HG02973 (cell line): ENCODE measurements around the gene PKD1.
"Not testable (repeated sequence)": the region's sequence is repeated elsewhere in the genome, so short reads cannot be mapped to it uniquely, and the experiment has no call there.

ENCODE experiments used
- ATAC-seq: cut with Tn5 transposase; IDR thresholded peaks from one replicate; pipeline ENCODE4 v1.9.1; 2021; ENCODE audit warnings: moderate library complexity; ENCODE audit not compliant: unreplicated experiment

PKD1 gene

DNA sequence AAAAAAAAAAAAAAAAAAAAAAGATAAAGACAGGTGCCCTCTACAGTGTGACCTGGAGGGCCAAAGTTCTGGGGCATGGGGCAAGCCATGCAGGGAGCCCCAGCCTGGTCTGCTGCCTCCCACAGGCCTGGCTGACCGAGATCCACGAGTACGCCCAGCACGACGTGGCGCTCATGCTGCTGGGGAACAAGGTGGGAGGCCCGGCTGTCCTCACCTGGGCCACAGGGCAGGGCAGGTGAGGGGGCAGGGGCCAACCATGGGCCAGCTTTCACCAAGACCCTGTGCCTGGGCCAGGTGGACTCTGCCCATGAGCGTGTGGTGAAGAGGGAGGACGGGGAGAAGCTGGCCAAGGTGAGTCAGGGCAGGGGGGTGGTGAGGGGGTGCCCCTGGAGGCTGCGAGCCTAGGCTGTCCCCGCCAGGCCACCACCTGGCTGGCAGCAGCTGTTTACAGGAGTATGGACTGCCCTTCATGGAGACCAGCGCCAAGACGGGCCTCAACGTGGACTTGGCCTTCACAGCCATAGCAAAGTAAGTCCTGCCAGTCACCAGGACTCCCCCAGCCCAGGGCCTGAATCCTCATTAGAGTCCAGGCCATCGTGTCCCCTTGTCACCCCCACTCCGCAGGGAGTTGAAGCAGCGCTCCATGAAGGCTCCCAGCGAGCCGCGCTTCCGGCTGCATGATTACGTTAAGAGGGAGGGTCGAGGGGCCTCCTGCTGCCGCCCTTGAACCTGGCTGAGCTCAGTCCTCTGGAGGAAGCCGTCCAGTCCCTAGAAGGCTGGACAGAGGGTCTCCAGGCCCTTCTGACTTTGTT is 17.2 kb upstream of the PKD1 start:
- ATAC-seq, result no peak

DNA sequence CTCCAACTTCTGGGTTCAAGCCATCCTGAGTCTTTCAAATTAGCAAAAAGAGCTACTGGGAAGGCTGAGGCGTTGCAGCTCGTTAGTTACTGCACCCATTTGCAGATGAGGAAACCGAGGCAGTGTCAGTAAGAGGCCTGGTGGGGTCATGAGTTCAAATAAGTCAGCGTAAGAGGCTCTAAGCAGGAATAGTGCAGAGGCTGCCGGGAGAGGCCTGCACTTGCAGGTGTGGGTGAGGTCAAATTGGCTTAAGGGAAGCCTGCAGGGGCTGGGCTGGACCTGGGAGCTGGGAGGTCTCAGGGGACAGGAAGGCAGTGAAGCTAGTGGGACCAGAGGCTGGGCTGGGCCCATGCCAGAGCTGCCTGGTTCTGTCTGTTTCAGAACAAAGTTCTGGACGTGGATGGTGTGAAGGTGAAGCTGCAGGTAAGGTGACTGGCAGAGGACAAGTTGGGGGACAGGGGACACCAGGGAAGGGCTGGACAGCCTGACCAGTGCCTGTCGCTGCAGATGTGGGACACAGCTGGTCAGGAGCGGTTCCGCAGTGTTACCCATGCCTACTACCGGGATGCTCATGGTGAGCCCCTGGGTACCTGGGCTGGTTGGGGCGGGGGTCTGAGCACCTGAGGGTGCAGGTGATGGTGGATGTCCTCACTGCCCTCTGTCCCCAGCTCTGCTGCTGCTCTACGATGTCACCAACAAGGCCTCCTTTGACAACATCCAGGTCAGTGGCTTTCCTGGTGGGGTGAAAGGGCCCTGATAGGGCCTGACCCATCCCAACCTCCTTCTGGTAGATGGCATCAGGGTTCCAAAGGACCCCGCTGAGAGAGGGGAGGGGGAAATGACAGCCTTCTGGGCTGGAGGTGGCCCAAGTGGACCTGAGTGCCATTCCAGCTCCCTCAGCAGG is 15.7 kb upstream of the PKD1 start:
- no peak for ATAC-seq

DNA sequence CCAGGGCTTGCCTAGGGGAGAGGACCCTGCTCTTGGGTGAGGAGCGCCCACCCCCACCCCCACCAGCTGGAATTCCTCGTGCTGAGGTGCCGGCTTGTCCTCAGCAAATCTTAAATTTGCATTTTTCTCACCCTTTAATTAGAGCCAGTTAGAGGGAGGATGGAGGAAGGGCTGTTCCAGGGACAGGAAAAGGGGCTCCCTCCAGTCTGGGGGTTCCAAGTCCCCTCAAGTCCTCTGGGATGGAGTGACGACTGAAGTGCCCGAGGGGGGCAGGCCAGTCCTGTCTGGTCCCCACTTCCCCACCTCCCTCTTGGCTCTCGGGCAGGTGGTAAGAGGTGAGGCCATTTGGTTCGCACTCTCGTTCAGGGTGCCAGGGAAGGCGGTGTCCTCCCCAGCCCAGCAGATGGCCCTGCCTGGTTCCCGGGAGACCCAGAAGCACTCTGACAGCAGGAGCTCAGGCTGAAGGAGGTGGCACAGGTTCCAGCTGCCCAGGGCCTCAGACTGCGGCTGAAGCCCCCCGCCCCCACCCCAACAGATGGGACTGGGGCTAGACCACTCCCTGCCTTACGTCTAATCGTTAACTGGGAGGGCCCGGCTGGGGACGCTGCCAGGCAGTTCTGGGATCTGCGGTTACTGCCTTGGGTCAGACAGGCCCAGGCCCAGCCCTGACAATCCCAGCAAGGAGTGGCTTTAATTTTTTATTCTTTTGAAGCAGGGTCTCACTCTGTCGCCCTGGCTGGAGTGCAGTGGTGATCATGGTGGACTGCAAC is 14.9 kb upstream of the PKD1 start:
- ATAC-seq, result no peak

DNA sequence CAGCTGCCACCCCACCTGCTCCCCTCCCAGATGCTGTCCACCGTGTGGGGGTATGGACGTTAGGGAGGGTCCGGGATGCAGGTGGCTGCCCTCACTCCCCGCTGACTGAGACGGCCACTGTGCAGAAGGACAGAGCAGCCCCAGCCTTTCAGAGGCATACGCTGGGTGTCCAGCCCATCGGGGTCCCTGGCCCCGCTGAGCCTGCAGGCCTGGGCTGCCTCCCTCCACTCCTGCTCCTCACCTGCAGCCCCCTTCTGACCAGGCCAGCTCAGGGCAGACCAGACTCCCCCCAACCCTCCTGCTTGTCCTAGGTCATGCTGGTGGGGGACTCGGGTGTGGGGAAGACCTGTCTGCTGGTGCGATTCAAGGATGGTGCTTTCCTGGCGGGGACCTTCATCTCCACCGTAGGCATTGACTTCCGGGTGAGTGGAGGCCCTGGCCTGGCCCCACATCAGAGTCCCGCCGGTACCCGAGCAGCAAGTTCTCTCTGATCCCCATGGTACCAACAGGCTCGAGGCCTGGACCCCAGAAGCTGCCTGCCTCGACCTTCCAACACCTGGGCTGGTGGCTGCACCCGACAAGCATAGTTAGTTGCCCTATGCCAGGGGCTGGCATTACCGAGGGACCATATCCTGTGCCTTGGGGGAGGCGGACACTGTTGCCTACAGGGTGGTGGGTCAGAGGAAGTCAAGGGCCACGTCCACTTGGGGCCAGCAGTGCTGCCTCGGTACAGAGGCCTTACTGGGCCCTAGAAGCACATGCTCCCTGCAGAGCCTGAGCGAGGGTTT is 14.1 kb upstream of the PKD1 start:
- ATAC-seq, result no peak

DNA sequence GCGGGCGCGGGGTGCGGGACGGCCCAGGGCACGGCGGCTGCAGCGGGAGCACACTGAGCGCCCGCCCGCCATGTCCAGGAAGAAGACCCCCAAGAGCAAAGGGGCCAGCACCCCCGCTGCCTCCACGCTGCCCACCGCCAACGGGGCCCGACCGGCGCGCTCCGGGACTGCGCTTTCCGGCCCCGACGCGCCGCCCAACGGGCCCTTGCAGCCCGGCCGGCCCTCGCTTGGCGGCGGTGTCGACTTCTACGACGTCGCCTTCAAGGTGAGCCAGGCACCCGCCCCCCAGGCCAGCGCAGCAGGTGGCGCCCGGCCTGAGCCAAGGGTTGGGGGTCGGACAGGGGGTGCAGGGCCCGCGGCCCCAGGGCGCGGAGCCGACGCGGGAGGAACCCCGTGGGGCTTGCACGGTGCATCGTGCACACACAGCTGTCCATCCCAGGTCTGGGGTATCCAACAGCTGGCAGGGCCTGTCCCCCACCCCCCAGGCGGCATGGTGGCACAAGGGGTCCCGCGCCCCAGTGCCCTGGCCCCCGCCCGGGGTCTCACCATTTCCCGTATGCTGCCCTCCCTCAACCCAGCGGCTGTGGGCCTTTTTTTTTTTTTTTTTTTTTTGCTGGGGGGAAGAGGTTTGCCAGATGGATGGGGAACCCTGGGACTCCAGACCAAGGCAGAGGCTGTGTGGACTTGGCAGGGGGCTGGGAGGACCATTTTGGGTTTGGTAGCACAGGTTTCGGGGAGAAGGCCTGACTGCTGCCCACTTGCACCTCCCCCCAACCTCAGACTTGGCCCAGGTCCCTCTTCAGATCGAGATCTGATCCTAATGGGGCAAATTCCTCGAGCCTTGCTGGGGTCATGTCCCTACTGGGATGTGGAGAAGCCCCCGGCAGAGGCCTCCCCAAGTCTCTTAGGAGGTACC is 13.3 kb upstream of the PKD1 start:
- no peak for ATAC-seq

DNA sequence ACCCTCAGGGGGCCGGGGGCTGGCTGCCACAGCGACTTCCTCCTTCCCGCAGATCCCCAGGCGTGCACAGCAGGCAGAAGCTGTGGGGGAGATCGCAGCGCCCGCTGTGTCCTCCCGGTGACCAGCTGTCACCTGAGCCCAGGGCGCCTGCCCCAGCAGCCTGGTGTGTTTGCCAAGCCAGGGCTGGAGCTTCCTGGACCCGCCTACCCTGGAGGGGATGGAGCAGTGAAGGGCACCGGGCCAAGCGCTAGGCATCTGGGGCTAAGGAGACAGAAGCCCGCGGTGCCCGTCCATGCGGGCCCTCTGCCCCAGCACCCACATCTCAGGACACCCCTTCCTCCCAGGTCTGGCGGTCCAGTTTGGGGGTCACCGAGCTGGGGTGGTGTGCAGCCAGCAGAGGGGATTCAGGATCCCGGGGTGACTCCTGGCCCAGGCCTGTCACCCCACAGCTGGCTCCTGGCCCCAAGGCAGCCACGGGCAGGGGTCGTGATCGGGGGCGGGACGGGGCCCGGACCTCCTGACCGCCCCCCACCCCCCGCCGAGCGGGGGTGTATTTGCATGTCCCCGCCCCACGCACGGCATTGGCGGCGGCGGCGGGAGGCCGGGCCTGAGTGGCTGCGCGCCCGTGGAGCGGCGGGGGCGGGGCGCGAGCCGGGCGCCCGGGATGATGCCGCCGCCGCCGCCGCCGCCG is 12.4 kb upstream of the PKD1 start, which contains the start of gene RAB26:
Gene RAB26, plus strand, starts transcription at position 645 of the 691 bp plus-strand sequence. CDS start 159 bp downstream, outside the sequence.
- no peak for ATAC-seq

DNA sequence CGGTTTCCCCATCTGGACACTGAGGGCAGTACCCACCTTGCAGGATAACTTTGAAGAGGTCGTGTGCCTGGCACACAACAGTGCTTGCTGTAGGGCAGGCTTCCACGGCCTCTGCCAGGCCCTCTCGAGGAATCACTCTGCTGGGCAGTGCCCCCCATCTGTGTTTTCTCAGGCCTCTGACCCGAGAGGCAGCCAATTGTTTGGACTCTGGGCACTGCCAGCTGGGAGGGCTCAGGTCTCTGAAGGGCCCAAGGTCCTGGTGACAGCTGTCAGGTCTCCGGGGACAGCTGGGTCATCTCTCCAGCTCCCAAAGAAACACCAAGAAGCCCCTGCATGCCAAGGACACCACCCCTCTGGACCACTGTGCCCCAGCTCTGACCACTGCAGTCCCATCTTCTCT is 11.7 kb upstream of the PKD1 start:
- ATAC-seq, result no peak

DNA sequence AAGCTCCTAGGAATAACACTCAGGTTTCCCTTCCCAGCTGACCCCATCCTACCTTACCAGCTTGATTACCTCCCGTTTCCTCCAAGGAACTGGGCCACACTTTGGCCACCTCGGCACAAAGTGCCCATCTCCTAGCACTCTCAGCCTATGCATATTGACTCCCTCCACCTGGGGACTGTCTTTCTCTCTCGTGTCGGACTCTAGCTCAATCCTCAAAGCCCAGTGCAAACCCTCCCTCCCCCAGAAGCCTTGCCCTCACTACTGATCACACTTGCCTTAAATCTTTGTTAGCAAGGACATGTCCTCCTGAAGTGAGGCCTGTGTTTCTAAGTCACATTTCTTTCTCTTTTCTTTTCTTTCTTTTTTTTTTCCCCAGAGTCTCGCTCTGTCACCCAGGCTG is 10.1 kb upstream of the PKD1 start:
- ATAC-seq, result no peak

DNA sequence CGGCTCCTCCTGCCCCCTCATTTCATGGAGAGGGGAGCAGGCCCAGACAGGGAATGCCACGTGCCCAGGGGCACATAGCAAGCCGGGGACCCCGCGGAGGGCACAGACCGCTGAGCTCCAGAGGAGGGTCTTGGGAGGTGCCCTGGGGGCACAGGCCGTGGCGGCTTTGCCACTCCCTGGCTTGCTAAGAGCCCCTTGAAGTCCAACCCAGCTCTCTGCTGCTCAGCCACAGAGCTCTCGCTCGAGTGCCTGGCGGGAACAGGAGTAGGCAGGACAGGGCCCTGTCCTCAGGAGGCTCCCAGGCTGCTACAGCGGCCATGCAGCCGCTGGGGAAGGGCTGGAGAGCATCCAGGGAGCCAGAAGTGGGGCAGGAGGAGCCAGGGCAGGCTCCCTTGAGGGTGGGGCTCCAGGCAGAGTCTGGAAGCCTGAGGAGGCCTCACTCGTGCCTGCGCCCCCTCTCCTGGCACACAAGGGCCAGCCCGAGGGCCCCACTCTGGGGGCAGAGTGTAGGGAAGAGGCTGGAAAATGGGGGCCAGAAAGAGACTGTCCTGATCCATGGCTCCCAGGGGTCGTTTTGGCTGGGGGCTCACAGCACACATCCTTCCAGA is 8.3 kb upstream of the PKD1 start:
- ATAC-seq, result no peak

DNA sequence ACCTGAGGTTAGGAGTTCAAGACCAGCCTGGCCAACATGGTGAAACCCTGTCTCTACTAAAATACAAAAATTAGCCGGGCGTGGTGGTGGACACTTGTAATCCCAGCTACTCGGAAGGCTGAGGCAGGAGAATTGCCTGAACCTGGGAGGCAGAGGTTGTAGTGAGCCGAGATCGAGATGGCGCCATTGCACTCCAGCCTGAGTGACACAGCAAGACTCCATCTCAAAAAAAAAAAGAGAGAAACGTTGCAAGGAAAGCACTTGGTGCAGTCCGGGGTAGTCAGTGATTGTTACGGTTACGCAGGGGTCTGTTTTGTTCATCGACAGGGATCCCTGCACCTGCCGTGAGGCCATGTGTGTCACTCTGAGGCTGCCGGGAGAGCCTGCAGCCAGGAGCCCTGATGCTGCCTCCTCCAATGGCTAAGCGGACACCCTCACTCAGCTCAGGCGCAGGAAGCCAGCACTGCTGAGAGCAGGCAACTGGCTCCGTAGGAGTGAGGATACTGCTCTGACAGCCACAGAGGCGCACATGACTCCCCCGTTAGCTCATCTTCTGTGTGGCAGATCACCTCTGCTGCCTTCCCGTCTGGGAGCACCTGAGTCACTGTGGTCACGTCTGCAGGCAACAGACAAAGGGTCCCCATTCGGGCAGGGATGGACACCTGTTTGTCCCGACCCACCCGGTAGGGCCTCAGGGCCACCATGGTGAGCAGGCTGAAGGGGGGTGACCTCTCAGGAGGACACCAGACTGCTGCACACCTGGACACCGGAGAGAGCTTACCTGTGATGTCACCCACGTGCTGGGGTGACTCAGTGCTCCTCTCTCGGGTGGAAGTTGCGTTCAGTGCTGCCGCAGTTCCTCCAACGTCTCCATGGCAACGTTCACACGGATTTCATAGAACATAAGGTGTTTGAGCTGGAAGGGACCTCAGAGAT is 7.5 kb upstream of the PKD1 start:
- no peak for ATAC-seq

DNA sequence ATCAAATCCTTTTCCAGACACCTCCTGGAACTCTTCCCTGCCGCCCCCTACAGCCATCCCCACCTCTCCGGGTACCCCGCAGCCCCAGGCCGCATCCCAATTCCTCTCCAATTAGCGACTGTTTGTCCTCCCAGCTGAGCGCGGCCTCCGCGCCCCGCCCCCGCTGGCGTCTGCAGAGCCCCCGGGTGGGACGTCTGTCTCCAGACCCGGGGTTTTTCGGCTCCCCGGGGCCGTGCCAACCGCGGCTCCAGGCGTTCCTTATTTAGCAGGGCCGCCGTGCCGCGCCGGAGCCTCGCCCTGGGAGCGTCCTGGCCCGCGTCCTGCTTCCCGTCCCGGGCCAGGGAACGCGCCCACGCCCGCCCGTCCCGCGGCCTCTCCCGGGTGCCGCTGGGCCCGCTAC is 627 bp downstream of the PKD1 start:
- ATAC-seq, result not testable (repeated sequence)

DNA sequence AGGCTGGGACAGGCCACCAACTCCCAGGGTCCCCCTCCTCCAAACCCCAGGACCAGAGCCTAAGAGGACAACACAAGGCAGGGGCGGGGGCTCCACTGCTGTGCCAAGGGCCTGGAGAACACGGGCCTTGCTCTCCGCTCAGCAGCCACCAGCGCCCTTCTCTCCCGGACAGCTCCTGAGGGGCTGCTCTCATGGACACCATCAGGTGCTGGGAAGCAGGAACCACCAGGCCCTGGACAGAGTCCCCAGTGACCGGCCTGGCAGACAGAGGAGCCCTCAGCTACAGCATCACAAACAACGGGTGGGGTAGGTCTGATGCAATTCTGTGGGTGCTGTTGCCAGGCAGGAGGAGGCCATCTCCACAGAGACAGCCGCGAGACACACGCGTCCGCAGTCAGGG is 1.9 kb downstream of the PKD1 start:
- ATAC-seq, result not testable (repeated sequence)

DNA sequence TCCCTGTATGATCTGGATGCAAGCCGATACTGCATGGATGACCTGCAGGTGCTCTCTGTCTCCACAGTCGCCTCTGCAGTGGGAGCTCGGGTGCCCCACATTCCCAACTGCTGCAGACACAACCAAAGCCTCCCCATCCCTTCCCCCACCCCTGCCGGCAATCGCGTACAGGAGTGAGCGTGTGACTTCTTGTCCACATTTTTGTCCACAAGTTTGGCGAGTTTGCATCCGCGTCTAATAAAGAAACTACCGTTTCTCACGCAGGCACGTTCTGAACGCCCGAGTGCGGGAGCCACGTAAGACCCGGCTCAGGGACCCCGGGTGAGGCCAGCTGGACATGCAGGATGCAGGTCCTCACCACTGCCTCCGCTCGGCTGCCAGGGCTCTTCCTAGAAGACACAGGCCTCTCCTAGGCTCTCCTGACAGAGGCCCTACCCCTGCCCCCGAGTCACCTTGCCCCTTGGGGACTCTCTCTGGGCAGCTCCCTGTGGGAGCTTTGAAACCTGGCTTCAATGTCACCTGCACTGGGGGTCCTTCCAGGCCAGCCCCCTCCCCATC is 5.7 kb downstream of the PKD1 start:
- not testable (repeated sequence) for ATAC-seq

DNA sequence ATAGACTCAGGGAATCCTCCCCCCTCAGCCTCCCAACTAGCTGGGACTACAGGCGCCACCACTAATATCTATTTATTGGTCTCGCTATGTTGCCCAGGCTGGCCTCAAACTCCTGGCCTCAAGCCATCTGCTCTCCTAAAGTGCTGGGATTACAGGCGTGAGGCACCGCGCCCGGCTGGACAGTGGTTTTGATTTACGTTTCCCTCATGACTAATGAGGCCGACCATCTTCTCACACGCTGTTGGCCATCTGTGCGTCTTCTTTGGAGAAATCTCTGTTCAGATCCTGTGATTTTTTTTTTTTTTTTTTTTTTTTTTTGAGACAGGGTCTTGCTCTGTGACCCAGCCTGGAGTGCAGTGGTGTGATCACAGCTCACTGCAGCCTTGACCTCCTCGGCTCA is 6.4 kb downstream of the PKD1 start:
- ATAC-seq, result not testable (repeated sequence)

DNA sequence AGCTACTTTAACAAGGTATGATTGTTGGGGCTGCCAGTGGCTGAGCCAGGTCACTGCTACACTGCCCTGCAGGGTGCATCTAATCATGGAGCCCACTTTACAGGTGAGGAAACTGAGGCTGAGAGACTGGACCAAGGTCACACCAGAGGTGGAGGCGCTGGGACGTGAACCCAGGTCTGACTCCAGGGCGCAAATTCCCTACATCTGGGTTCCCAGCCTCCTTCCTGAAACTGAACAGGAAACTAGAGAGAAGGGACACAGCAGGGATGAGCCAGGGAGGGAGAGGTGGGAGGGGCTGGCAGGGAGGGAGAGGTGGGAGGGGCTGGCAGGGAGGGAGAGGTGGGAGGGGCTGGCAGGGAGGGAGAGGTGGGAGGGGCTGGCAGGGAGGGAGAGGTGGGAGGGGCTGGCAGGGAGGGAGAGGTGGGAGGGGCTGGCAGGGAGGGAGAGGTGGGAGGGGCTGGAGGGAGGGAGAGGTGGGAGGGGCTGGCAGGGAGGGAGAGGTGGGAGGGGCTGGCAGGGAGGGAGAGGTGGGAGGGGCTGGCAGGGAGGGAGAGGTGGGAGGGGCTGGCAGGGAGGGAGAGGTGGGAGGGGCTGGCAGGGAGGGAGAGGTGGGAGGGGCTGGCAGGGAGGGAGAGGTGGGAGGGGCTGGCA is 7.9 kb downstream of the PKD1 start:
- not testable (repeated sequence) for ATAC-seq

DNA sequence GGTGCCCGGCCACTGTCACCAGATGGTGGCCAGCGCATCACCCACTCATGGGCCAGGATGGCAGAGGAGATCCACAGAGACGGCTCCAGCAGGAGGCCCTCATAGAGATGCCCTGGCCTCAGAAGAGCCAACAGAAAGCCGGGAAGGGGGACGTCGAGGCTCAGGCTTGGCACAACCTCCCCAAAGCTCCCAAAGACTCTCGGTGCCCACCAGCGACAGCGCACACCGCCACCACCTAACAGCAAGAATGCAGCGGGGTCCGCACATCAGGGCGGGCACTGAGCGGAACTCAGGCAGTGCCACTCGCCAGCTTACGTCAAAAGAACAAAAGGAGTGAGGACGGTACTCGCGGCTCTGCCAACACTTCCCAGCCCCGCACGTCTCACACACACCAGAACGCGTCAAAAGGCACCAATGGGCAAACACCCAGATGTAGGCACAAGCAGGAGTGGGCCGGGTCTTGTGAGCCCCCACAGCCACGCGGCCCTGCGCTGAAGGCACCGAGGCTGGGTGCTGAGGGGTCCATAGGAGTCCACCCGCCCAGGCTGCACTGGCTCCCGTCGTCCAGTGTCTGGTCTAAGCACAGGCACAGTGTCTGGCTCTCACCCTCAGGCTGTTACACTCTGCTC is 8.7 kb downstream of the PKD1 start:
- ATAC-seq, result not testable (repeated sequence)
